ENCODE data around the gene UFSP2. TPM values are rescaled to one million over a fixed set of nuclear protein-coding genes. Genes with fewer than 3 reads are reported as not detected.
A peak's percentile ranks its signal among the peaks of the same experiment; 100 is the strongest.

The UFSP2 gene
- total RNA-seq, 3 donors from 2014 or later, result 20.6 to 48.3 (median 37.9) TPM

DNA sequence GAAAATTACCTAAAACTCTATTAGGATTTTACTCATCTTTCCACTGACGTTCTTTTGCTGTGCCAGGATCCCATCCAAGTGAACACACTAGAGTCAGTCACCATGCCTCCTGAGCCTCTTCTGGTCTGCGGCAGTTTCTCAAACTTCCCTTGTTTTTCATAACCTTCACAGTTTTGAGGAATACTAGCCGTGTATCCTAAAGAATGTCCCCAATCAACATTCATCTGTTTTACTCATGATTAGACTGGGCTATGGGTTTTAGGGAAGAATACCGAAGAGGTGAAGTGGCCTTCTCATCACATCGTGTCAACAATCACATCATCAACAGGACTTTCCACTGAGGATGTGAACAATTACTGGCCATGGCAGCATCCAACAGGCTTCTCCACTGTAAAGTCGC lies 34.8 kb downstream of the UFSP2 start:
- Histone ChIP-seq H3K4me3 (no peak overlapping the region), H3K4me1 (no peaks in the 10 kb centered on the region)
- intact Hi-C loops (cut with DNase I; ENCODE audit: low total_unique reads), result loop anchor here (10.0 kb wide), 1 partner anchor 186 kb away; the partner anchor contains the start of genes CFAP97 and SNX25

DNA sequence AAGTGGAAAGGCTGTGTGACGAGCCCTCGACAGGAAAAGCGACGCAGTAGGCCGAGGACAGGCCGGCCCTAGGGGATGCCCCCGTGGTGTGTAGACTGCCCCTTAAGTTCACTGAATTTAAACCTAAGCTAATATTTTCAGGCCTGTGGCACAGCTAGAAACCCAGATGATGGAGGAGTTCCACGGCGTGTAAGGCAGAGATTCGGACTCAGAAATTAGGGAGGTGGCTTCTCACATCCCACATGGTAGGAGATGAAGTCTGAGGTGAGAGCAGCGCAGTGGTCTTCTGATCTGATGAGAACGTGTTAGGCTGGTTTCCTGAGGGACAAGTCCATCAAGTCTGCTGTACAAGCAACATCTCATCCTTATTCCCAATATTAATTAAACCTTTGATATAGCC lies 37.8 kb downstream of the UFSP2 start:
- Histone ChIP-seq H3K4me1 (no peaks in the 10 kb centered on the region), H3K27ac (no peak overlapping the region), H3K36me3 (no peaks in the 10 kb centered on the region), H3K4me3 (no peak overlapping the region), H3K9me3 (no peaks in the 10 kb centered on the region), H3K27me3 (no peaks in the 10 kb centered on the region)
- intact Hi-C loops (cut with DNase I; ENCODE audit: low total_unique reads), result no loop called here
- no peak for DNase-seq (ENCODE audit: low spot score in 2 of 2)
- TF ChIP-seq POLR2AphosphoS5 (IDR thresholded peaks at IDR 0.05) (no peak), POLR2A (IDR thresholded peaks at IDR 0.05) (no peak)
- TF ChIP-seq, protein P1, sequence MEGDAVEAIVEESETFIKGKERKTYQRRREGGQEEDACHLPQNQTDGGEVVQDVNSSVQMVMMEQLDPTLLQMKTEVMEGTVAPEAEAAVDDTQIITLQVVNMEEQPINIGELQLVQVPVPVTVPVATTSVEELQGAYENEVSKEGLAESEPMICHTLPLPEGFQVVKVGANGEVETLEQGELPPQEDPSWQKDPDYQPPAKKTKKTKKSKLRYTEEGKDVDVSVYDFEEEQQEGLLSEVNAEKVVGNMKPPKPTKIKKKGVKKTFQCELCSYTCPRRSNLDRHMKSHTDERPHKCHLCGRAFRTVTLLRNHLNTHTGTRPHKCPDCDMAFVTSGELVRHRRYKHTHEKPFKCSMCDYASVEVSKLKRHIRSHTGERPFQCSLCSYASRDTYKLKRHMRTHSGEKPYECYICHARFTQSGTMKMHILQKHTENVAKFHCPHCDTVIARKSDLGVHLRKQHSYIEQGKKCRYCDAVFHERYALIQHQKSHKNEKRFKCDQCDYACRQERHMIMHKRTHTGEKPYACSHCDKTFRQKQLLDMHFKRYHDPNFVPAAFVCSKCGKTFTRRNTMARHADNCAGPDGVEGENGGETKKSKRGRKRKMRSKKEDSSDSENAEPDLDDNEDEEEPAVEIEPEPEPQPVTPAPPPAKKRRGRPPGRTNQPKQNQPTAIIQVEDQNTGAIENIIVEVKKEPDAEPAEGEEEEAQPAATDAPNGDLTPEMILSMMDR (IDR thresholded peaks at IDR 0.05), result no peak

More for the DNA sequence above, 34.8 kb downstream of the UFSP2 start:
- TF ChIP-seq, protein P1 (IDR thresholded peaks at IDR 0.05), result no peak
- TF ChIP-seq POLR2A (IDR thresholded peaks at IDR 0.05) (no peak), POLR2AphosphoS5 (IDR thresholded peaks at IDR 0.05) (no peak)
- no peaks in the 10 kb centered on the region for H3K9me3 ChIP-seq
- no peaks in the 10 kb centered on the region for H3K36me3 ChIP-seq
- no peaks in the 10 kb centered on the region for H3K27me3 ChIP-seq
- H3K27ac ChIP-seq, result no peak overlapping the region
- DNase-seq (ENCODE audit: low spot score in 2 of 2), result no peak

DNA sequence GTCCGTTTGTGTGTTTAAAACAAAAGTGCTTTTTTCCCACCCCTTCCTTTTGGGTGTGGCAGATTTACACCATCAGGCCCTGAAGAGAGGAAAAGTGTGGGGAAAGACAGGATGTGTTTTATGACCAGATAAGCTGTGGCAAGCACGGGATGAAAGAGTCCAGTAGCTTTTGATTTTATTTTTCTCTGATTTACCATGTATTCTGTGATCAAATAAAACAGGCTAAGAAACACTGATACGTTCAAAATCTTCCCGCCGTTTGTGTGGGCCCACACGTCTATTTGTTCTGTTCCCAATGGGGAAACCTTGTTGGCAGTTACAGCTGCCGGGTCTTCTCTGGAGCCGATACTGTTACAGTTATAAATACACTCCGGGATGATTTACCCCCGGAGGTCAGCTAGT lies 40.8 kb downstream of the UFSP2 start:
- intact Hi-C loops (cut with DNase I; ENCODE audit: low total_unique reads), result no loop called here
- Histone ChIP-seq H3K27ac (peak overlapping the region in 1 of 2 donors; percentile 23), H3K36me3 (no peaks in the 10 kb centered on the region), H3K4me3 (no peak overlapping the region), H3K4me1 (no peaks in the 10 kb centered on the region), H3K27me3 (no peaks in the 10 kb centered on the region), H3K9me3 (no peaks in the 10 kb centered on the region)
- TF ChIP-seq, protein P1 (IDR thresholded peaks at IDR 0.05), result no peak
- TF ChIP-seq POLR2AphosphoS5 (IDR thresholded peaks at IDR 0.05), result no peak
- no peak for TF ChIP-seq POLR2A (IDR thresholded peaks at IDR 0.05)
- no peak for DNase-seq (ENCODE audit: low spot score in 2 of 2)

DNA sequence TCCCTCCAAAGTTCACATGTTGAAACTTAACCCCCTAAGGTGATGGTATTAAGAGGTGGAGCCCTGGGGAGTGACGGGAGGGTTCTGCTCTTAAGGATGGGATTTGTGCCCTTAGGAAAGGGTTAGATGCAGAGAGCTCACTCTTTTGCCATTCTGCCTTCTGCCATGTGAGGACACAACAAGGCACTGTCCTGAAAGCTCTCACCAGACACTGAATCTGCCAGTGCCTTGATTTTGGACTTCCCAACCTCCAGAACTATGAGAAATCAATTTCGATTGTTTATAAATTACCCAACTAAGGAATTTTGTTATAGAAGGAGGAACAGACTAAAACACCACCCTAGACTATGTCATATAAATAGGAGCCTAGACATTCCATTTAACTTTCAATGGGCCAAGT lies 41.7 kb downstream of the UFSP2 start:
- DNase-seq (ENCODE audit: low spot score in 2 of 2), result no peak
- intact Hi-C loops (cut with DNase I; ENCODE audit: low total_unique reads), result no loop called here
- Histone ChIP-seq H3K4me3 (peak overlapping the region in 1 of 3 donors; percentile 31), H3K27me3 (no peaks in the 10 kb centered on the region), H3K9me3 (no peaks in the 10 kb centered on the region), H3K4me1 (no peaks in the 10 kb centered on the region), H3K27ac (peak overlapping the region; percentile 71 to 81), H3K36me3 (no peaks in the 10 kb centered on the region)
- TF ChIP-seq, protein P1 (IDR thresholded peaks at IDR 0.05), result no peak
- TF ChIP-seq POLR2AphosphoS5 (IDR thresholded peaks at IDR 0.05) (no peak), POLR2A (IDR thresholded peaks at IDR 0.05) (no peak)

DNA sequence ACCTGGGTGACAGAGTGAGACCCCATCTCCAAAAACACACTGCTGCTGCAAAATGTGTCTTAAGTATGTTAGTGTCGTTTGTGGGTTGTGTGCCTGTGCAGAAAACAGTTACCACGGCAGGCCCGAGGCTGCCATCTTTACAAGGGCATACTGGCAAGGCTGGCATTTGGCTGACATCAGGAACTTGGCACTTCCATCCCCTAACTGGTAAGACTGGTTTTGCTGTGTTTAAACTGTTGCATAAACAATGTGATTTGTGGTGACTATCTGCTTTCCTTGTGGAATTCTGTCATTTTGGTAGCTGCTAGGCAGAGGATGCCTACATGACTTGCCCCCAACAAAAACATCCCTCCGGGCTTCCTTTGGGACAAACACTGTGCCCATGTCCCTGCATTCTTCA lies 42.3 kb downstream of the UFSP2 start:
- Histone ChIP-seq H3K36me3 (no peaks in the 10 kb centered on the region), H3K9me3 (no peaks in the 10 kb centered on the region), H3K27me3 (no peaks in the 10 kb centered on the region), H3K27ac (peak overlapping the region; percentile 71 to 81), H3K4me3 (peak overlapping the region in 1 of 3 donors; percentile 31), H3K4me1 (no peaks in the 10 kb centered on the region)
- TF ChIP-seq POLR2A (IDR thresholded peaks at IDR 0.05), result no peak
- peak in 2 of 3 donors; percentile 47 to 62 for TF ChIP-seq POLR2AphosphoS5 (IDR thresholded peaks at IDR 0.05)
- intact Hi-C loops (cut with DNase I; ENCODE audit: low total_unique reads), result no loop called here
- peak; percentile 64 to 71 for DNase-seq (ENCODE audit: low spot score in 2 of 2)

DNA sequence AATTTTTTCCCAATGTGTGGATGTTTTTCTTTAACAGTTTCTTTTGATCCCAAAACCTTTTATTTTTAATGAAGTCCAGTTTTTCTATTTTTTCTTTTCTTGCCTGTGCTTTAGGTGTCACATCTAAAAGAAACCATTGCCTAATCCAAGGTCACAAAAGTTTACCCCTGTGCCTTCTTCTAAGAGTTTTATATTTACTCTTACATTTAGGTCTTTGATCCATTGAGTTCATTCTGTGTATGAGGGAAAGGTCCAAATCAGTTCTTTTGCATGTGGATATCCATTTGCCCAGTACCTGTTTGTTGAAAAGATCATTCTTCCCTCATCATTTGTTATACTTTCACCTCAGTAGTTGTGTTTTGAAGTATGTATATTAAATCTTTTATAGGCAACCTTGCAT lies 43.0 kb downstream of the UFSP2 start:
- Histone ChIP-seq H3K27me3 (no peaks in the 10 kb centered on the region), H3K36me3 (no peaks in the 10 kb centered on the region), H3K27ac (no peak overlapping the region), H3K4me1 (no peaks in the 10 kb centered on the region), H3K4me3 (no peak overlapping the region), H3K9me3 (no peaks in the 10 kb centered on the region)
- intact Hi-C loops (cut with DNase I; ENCODE audit: low total_unique reads), result no loop called here
- DNase-seq (ENCODE audit: low spot score in 2 of 2), result no peak
- TF ChIP-seq POLR2A (IDR thresholded peaks at IDR 0.05) (no peak), POLR2AphosphoS5 (IDR thresholded peaks at IDR 0.05) (no peak)
- TF ChIP-seq, protein P1 (IDR thresholded peaks at IDR 0.05), result no peak

Data from breast epithelium (tissue), 4 donors.